B cell (primary cell): ENCODE measurements around the gene PSMD5.

ENCODE experiments used
- EZH2 ChIP-seq: IDR thresholded peaks from 2 replicates; pipeline ENCODE4 v1.6.1; 2012; ENCODE audit warnings: borderline replicate concordance, low read depth, mild to moderate bottlenecking, moderate library complexity, low read length; ENCODE audit not compliant: insufficient read depth, poor library complexity, severe bottlenecking
- TF ChIP-seq, protein P1 (sequence below): fragments of 200-600 bp; IDR thresholded peaks from one replicate; pipeline ENCODE4 v1.8.0; 2022; ENCODE audit warnings: antibody characterized with exemption, mild to moderate bottlenecking

GRCh38 chr9:120886490-120886967 is 43.8 kb upstream of the PSMD5 start:
- TF ChIP-seq, protein P1, sequence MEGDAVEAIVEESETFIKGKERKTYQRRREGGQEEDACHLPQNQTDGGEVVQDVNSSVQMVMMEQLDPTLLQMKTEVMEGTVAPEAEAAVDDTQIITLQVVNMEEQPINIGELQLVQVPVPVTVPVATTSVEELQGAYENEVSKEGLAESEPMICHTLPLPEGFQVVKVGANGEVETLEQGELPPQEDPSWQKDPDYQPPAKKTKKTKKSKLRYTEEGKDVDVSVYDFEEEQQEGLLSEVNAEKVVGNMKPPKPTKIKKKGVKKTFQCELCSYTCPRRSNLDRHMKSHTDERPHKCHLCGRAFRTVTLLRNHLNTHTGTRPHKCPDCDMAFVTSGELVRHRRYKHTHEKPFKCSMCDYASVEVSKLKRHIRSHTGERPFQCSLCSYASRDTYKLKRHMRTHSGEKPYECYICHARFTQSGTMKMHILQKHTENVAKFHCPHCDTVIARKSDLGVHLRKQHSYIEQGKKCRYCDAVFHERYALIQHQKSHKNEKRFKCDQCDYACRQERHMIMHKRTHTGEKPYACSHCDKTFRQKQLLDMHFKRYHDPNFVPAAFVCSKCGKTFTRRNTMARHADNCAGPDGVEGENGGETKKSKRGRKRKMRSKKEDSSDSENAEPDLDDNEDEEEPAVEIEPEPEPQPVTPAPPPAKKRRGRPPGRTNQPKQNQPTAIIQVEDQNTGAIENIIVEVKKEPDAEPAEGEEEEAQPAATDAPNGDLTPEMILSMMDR = no peak
- no peak for TF ChIP-seq EZH2
